H9 (cell line): ENCODE results near the gene CXCL9. TPM values are rescaled to one million over a fixed set of nuclear protein-coding genes. Genes with fewer than 3 reads are reported as not detected.
A peak's percentile ranks its signal among the peaks of the same experiment; 100 is the strongest.

Source experiments
- DNase-seq: peaks from one replicate; pipeline ENCODE4 v3.0.0-alpha.2; 2017
- H2AFZ ChIP-seq: one replicate; pipeline ENCODE4 v1.6.1; 2013; ENCODE audit warnings: mild to moderate bottlenecking, low read length, control low read depth, moderate library complexity
- H2AK5ac ChIP-seq: 2 replicates; pipeline ENCODE4 v1.6.1; 2013; ENCODE audit warnings: low read length, control low read depth, mixed read lengths; ENCODE audit not compliant: insufficient read length
- H2BK120ac ChIP-seq: one replicate; pipeline ENCODE4 v1.6.1; 2013; ENCODE audit warnings: low read depth, mild to moderate bottlenecking, low read length, control low read depth, inconsistent platforms; ENCODE audit not compliant: poor library complexity, severe bottlenecking
- H2BK12ac ChIP-seq: 2 replicates; pipeline ENCODE4 v1.6.1; 2013; ENCODE audit warnings: low read length, control low read depth, mixed read lengths, low read depth; ENCODE audit not compliant: insufficient read length
- H2BK15ac ChIP-seq: 2 replicates; pipeline ENCODE4 v1.6.1; 2013; ENCODE audit warnings: low read depth, low read length, control low read depth
- H2BK20ac ChIP-seq: one replicate; pipeline ENCODE4 v1.6.1; 2013; ENCODE audit warnings: low read depth, mild to moderate bottlenecking, low read length, control low read depth, inconsistent platforms; ENCODE audit not compliant: poor library complexity, severe bottlenecking
- H2BK5ac ChIP-seq: 2 replicates; pipeline ENCODE4 v1.6.1; 2013; ENCODE audit warnings: low read length, control low read depth, mixed read lengths; ENCODE audit not compliant: insufficient read length
- H3K14ac ChIP-seq: 2 replicates; pipeline ENCODE4 v1.6.1; 2013; ENCODE audit warnings: low read length, control low read depth; ENCODE audit not compliant: insufficient read depth
- H3K18ac ChIP-seq: 2 replicates; pipeline ENCODE4 v1.6.1; 2013; ENCODE audit warnings: low read depth, mild to moderate bottlenecking, mixed read lengths, low read length, control low read depth; ENCODE audit not compliant: insufficient read length
- H3K23ac ChIP-seq: 2 replicates; pipeline ENCODE4 v1.6.1; 2013; ENCODE audit warnings: low read length, control low read depth, mixed read lengths, low read depth; ENCODE audit not compliant: insufficient read length
- H3K23me2 ChIP-seq: 2 replicates; pipeline ENCODE4 v1.6.1; 2013; ENCODE audit warnings: low read depth, mild to moderate bottlenecking, mixed read lengths, low read length, control low read depth; ENCODE audit not compliant: insufficient read length, poor library complexity, severe bottlenecking
- H3K27ac ChIP-seq: 2 replicates; pipeline ENCODE4 v1.5.1; 2013; ENCODE audit warnings: low read length, control low read depth, mixed read lengths, low read depth; ENCODE audit not compliant: insufficient read length
- H3K27me3 ChIP-seq: 2 replicates; pipeline ENCODE4 v1.6.1; 2013; ENCODE audit warnings: low read length, control low read depth, inconsistent platforms; ENCODE audit not compliant: insufficient read depth
- H3K4ac ChIP-seq: 2 replicates; pipeline ENCODE4 v1.6.1; 2013; ENCODE audit warnings: low read depth, mild to moderate bottlenecking, control low read depth, inconsistent platforms, low read length, moderate library complexity
- H3K4me1 ChIP-seq: 2 replicates; pipeline ENCODE4 v1.6.1; 2013; ENCODE audit warnings: low read length, control low read depth, inconsistent platforms; ENCODE audit not compliant: insufficient read depth
- H3K4me2 ChIP-seq: 2 replicates; pipeline ENCODE4 v1.6.1; 2013; ENCODE audit warnings: low read length, control low read depth, mixed read lengths; ENCODE audit not compliant: insufficient read length, insufficient read depth
- H3K56ac ChIP-seq: 2 replicates; pipeline ENCODE4 v1.6.1; 2013; ENCODE audit warnings: low read depth, mild to moderate bottlenecking, mixed read lengths, low read length, control low read depth; ENCODE audit not compliant: insufficient read length
- H3K79me1 ChIP-seq: 2 replicates; pipeline ENCODE4 v1.6.1; 2013; ENCODE audit warnings: low read depth, mild to moderate bottlenecking, moderate library complexity, low read length, control low read depth, inconsistent platforms; ENCODE audit not compliant: insufficient read depth, poor library complexity, severe bottlenecking
- H3K79me2 ChIP-seq: 2 replicates; pipeline ENCODE4 v1.6.1; 2013; ENCODE audit warnings: low read length, control low read depth, inconsistent platforms; ENCODE audit not compliant: insufficient read depth
- H3K9ac ChIP-seq: 2 replicates; pipeline ENCODE4 v1.6.1; 2013; ENCODE audit warnings: low read length, control low read depth, mixed read lengths; ENCODE audit not compliant: insufficient read length; ENCODE audit errors: extremely low read depth
- H3K9me3 ChIP-seq: one replicate; pipeline ENCODE4 v1.6.1; 2013; ENCODE audit warnings: low read depth, low read length, inconsistent platforms; ENCODE audit not compliant: control insufficient read depth
- H3T11ph ChIP-seq: one replicate; pipeline ENCODE4 v1.6.1; 2013; ENCODE audit warnings: mild to moderate bottlenecking, low read length, control low read depth, inconsistent platforms
- H4K20me1 ChIP-seq: one replicate; pipeline ENCODE4 v1.6.1; 2013; ENCODE audit not compliant: control insufficient read depth, insufficient read length, insufficient read depth
- H4K5ac ChIP-seq: 2 replicates; pipeline ENCODE4 v1.6.1; 2013; ENCODE audit warnings: low read depth, mild to moderate bottlenecking, mixed read lengths, low read length, control low read depth; ENCODE audit not compliant: insufficient read length
- H4K8ac ChIP-seq: replicated peaks from 2 replicates; pipeline ENCODE4 v1.6.1; 2013; ENCODE audit warnings: low read length, control low read depth, mixed read lengths, low read depth; ENCODE audit not compliant: insufficient read length
- H4K91ac ChIP-seq: 2 replicates; pipeline ENCODE4 v1.6.1; 2013; ENCODE audit warnings: low read depth, mild to moderate bottlenecking, moderate library complexity, mixed read lengths, low read length, control low read depth; ENCODE audit not compliant: insufficient read length
- H3K27ac Mint-ChIP-seq, 3 experiments: 2 replicates in 2 of 3; 3 replicates in 1 of 3; pipeline ENCODE4 v1.8.0; 2020 to 2021; ENCODE audit warnings: mixed read lengths in 3 of 3, mild to moderate bottlenecking in 1 of 3, moderate library complexity in 1 of 3
- H3K27me3 Mint-ChIP-seq: 2 replicates; pipeline ENCODE4 v1.8.0; 2021; ENCODE audit warnings: low read depth, mild to moderate bottlenecking, moderate library complexity, mixed read lengths
- H3K36me3 Mint-ChIP-seq, 3 experiments: 2 replicates in 2 of 3; 3 replicates in 1 of 3; pipeline ENCODE4 v1.8.0; 2020 to 2021; ENCODE audit warnings: low read depth in 3 of 3, mixed read lengths in 3 of 3; ENCODE audit not compliant: insufficient read depth in 1 of 3
- H3K4me1 Mint-ChIP-seq, 2 experiments: 2 replicates each; pipeline ENCODE4 v1.8.0; 2020; ENCODE audit warnings: mixed read lengths in 2 of 2
- H3K4me3 Mint-ChIP-seq, 2 experiments: 2 replicates in 1 of 2; 3 replicates in 1 of 2; pipeline ENCODE4 v1.8.0; 2020 to 2021; ENCODE audit warnings: mild to moderate bottlenecking in 2 of 2, mixed read lengths in 2 of 2, moderate library complexity in 1 of 2
- H3K9me3 Mint-ChIP-seq, 2 experiments: 2 replicates in 1 of 2; 3 replicates in 1 of 2; pipeline ENCODE4 v1.8.0; 2020; ENCODE audit warnings: mild to moderate bottlenecking in 2 of 2, mixed read lengths in 2 of 2, moderate library complexity in 1 of 2
- CTCF ChIP-seq: fragments of 200-600 bp; sonication (generic); conservative IDR thresholded peaks from 3 replicates; pipeline ENCODE4 v1.8.0; 2021; ENCODE audit warnings: antibody characterized with exemption, mild to moderate bottlenecking
- WGBS: extraction: QIAGEN DNeasy Blood & Tissue Kit; methylation state at CpG from one replicate; pipeline ENCODE4 v1.1.7; 2013; ENCODE audit warnings: missing lambda C conversion rate, low lambda C conversion rate, mixed read lengths; ENCODE audit not compliant: insufficient read length; ENCODE audit errors: extremely low coverage; 5-methylcytosine and 5-hydroxymethylcytosine counted together
- total RNA-seq: library from RNA; stranded (reverse); gene quantifications from 2 replicates; pipeline ENCODE4 v1.2.1, GENCODE V29; 2021

The CXCL9 gene
- total RNA-seq, 1 experiment from 2014 or later, result not detected

DNA sequence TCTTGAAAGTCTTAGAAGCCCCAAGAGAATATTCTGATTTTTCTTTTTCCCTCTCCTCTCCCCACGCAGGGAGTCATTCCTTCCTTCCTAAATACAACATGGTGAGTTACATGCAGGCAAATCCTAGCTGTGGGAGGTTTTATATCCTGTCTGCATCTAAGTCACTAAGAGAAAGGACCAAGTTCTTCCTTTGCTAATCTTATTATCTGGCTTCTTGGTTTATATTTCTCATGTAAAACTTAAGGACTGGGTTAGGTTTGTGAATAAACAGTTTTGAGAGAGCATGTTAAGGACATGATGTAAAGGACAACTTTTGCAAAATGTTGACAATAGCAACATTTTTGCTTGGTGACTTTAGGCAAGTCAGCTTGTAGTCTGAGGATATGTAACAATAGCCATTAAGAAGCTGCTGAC, 5.1 kb upstream of the CXCL9 start:
- Histone ChIP-seq H3K27me3 (no peaks in the 10 kb centered on the region), H2BK120ac (no peak overlapping the region), H3K18ac (no peak overlapping the region), H2AK5ac (no peak overlapping the region), H3K23ac (no peak overlapping the region), H3K79me2 (no peaks in the 10 kb centered on the region), H3K23me2 (no peaks in the 10 kb centered on the region), H4K8ac (no peak overlapping the region), H3K79me1 (no peaks in the 10 kb centered on the region), H4K5ac (no peak overlapping the region), H2AFZ (peak overlapping the region; percentile 80), H2BK15ac (no peak overlapping the region), H3K9ac (no peak overlapping the region), H4K91ac (no peak overlapping the region), H3K14ac (no peak overlapping the region), H2BK5ac (no peak overlapping the region), H3K56ac (no peak overlapping the region), H3K4ac (no peak overlapping the region), H3K4me2 (no peak overlapping the region), H2BK12ac (no peak overlapping the region), H2BK20ac (no peak overlapping the region), H3K4me1 (peaks cover 10% of the 10 kb centered on the region; the same call in 1 of the 2 replicates), H3K27ac (no peak overlapping the region), H3T11ph (no peak overlapping the region), H4K20me1 (no peaks in the 10 kb centered on the region), H3K9me3 (no peaks in the 10 kb centered on the region)
- DNase-seq, result no peak
- TF ChIP-seq CTCF, result no peak
- Mint-ChIP-seq H3K4me1 (peaks cover 24% of the 10 kb centered on the region in 2 experiments), H3K4me3 (no peak overlapping the region), H3K27ac (peak overlapping the region; percentile 4 to 78 (median 44); a peak in 4 of 7 replicates), H3K36me3 (no peaks in the 10 kb centered on the region), H3K9me3 (no peaks in the 10 kb centered on the region), H3K27me3 (peaks cover 9% of the 10 kb centered on the region; the same call in 1 of the 2 replicates)
- WGBS, result no CpG with 5 or more reads among the region's 1 CpG
